HG02973 (cell line): ENCODE data around the gene ARFRP1.
"Not testable (repeated sequence)": the region's sequence is repeated elsewhere in the genome, so short reads cannot be mapped to it uniquely, and the experiment has no call there.

Source experiments
- ATAC-seq: cut with Tn5 transposase; IDR thresholded peaks from one replicate; pipeline ENCODE4 v1.9.1; 2021; ENCODE audit warnings: moderate library complexity; ENCODE audit not compliant: unreplicated experiment

Gene ARFRP1

DNA sequence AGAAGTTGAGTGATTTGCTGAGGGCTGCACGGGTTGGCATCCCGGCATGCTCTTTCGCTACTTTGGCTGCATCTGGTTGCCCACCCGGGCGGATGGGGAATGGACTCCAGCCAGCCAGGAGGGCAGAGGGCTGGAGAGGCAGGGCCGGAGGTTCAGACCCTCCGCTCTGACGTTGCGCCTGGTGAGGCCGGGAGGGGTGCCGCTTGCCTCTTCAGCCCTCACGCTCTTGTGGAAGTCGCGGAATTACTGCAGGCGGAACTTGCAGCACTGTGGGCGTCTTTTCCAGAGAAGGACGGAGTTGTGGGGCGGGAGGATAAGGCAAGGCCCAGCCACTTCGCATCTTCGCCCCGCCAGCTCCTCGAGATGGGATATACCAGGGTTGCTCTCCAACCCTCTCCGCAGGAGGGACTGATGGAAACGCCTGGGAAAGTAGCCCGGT lies 49.0 kb downstream of the ARFRP1 start:
- no peak for ATAC-seq

DNA sequence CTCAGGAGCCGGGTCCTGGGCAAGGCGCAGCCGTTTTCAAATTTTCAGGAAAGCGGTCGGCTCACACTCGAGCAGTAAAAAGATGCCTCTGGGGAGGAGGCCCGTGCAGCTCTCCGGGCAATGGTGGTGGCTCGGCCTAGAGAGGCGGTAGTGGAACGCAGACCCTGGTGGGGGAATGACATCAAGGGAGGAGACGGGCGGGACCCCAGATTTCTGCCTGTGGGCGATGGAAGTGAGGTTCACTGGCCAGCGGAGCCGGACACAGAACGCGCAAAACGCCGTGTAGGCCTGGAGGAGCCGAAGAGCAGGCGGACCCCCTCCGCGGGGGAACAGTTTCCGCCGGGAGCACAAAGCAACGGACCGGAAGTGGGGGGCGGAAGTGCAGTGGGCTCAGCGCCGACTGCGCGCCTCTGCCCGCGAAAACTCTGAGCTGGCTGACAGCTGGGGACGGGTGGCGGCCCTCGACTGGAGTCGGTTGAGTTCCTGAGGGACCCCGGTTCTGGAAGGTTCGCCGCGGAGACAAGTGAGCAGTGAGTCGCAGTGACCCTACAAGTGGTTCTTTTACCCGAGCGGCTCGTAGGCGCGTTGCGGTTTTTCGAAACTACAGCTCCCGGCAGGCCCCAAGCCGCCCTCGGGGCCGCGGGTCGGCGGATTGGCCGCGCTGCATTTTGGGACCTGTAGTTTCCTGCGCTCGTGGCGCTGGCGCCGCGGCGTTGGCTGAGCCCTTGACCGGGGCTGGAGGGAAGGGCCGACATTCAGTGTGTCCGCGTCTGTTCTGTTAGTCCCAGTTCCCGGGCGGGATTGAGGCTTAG lies 49.6 kb downstream of the ARFRP1 start, which contains the start of gene RTEL1:
Gene RTEL1, plus strand, starts transcription at position 376 of the 812 bp plus-strand sequence. CDS start 1,091 bp downstream, outside the sequence.
- peak; percentile 61 for ATAC-seq

DNA sequence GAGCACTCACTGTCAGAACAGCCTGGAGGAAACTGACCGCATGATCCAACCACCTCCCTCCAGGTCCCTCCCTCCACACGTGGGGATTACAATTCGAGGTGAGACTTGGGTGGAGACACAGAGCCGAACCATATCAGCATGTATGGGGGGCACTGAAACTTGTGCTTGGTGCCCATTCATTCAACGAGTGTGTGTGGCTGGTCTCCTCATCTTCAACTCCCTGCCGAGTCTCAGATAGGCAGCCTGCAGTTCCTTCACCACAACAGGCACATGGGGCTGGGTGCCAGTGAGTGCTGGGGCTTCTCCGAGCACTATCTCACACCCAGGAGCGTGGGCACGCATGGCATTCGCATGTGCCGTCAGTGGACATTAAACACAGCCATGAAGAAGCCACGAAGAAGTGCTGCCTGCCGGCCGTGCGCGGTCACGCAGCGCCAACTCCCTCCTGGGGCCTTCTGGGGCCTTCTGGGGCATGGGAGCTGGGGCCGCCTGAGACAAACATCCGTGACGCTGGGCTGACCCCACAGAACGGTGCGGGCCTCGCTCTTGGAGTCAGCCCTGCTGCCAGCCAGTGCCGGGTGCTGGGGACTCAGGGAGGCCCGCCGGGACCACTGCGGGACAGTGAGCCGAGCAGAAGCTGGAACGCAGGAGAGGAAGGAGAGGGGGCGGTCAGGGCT lies 50.4 kb downstream of the ARFRP1 start:
- no peak for ATAC-seq

DNA sequence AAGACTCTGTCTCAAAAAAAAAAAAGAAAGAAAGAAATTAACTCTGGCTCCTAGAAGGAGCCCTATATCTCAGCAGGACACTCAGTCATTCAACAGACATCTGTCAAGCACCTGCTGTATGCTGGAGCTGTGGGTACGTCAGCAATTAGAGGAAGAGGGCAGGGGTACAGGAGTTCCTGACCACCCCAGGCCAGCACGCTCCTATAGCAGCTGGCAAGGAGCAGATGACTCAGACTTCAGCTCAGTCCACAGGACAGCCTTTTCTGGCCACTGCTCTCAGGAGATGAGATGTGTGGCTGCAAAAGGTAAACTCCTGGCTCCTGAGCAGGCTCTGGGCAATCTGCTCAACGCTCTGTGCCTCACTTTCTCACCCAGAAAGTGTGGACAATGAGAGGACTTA lies 51.3 kb downstream of the ARFRP1 start:
- no peak for ATAC-seq

DNA sequence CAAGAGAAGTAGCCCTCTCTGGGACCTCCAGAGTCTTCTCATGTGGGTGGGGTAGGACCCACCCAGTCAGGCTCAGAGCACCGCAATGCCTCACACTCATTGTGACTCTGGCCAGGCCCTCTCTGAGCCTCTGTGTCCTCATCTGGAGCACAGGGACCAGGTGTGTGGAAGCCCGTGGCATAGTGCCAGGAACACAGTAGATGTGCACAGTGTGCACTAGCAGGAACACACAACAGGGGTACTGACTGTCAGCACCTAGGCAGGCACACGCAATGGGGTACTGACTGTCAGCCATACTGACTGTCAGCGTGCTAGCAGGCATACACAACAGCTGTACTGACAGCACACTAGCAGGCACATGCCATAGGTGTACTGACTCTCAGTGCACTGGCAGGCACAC lies 52.5 kb downstream of the ARFRP1 start:
- ATAC-seq, result no peak

DNA sequence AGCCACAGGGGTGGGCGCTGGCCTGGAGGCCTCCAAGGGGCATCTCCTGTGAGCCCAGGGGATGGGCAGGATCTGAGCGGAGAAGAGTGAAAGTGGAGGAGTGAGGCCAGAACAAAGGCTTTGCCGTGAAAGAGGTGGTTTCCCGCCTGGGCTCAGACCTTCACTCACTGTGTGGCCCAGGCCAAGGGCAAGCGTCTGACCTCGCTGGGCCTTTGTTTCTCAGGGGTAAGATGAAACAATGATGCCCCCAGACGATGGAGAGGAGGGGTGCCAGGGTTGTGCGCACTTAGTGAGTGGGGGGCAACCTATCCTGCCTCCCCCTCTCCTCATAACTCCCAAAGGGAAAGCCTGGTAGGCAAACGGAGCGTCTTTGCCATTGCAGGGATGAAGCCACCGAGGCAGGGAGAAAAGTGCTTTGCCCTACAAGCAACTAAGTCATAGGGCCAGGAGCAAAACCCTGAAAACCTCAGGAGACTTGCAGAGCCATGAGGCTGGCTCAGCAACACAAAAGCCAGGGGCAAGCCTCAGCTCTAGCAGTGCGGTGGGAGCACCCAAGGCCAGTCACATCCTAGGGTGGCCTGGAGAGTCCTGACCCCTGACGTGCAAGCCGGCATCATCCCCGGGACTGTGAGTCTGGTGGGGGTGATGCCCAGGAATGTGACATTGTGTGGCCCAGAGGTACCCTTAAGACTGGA lies 53.7 kb downstream of the ARFRP1 start:
- no peak for ATAC-seq

DNA sequence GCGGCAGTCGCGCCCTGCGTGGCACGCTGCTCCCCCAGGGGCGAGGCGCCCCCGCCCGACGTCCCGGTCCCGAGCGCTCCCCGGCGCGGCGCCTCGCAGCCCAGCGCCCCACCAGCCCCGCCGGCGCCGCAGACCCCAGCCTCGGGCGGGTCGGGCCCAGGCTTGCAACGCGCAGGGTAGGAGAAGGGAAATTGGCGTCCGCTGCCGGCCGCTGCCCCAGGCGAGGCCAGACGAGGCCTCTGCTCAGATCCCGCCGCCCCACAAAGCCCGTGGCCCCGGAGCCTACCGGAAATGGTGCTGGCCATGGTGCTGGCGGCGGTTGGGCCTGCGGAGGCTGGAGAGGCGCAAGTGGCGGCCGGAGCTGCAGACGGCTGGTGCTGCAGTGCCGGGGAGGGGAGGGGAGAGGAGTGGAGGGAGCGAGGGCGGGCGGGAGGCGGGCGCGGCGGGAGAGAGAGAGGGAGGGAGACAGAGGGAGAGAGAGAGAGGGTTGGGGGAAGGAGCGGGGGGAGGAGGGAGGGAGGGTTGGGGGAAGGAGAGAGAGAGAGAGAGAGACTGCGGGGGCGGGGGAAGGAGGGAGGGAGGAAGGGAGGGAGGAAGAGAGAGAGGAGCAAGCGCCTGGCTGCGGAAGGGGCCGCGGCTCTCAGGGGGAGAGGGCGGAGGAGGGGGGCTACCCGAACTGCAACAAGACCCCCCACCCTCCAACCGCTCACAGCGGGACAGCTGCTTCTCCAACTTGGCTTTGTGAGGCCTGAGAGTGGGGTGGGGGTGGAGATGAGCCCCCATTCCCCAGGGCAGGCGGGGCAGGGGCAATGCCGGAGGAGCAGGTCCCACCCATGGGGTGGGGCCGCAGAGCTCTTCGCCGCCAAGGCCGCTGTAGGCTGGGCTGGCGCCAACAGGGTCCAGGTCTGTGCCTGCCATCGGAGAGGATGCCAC lies 54.5 kb downstream of the ARFRP1 start, which contains the start of gene STMN3:
Gene STMN3, minus strand, starts transcription at position 384 of the 933 bp plus-strand sequence. Its CDS starts 79 bp downstream, at position 305.
- no peak for ATAC-seq

DNA sequence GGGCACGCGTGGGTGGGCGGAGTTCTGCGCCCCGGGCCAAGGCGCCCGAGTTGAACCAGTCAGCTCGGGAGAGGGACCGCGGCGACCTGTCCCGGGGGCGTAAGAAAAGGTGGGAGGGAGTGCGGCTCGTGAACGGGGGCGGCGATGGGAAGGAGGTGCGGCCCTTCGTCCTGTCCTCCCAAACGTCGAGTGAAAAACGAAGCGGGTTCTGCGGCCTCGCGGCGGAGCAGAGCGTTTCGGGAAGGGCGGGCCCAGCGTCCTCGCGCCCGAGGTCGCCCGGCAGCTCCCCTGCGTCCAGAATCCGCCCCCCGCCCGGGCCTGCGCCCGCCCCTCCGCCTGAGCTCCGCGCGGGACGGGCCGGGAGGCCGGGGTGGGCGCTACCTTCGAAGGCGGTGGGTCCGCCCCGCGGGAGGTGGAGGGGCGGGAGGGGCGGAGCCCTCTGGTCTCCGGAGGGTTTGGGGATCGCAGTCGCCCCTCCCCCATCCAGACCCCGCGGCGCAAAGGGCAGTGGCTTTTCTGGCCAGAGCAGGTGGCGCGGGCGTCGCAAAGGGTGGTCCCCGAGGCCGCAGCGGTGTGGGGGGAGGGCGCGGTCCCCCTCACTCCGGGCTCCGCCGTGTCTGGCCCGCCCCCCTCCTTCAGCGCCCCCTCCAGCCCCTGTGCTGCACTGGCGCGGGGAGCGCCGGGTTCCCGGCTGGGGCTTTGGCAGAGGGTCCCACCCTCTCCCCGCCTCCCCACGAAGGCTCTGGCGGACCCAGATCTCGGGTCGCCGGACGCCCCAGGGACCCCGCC lies 55.4 kb downstream of the ARFRP1 start:
- ATAC-seq, result no peak

DNA sequence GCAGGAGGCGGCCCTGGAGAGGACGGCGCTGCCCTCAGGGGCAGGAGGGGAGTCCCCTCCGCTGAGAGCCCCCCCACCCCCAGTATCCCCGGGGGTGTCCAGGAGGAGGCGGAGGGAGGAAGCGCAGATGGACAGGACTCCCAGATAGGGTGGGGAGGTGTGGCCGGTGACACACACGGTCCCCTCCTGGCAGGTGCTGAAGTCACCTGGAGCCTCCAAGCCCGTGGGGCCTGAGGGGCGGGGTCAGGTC lies 55.9 kb downstream of the ARFRP1 start:
- no peak for ATAC-seq

DNA sequence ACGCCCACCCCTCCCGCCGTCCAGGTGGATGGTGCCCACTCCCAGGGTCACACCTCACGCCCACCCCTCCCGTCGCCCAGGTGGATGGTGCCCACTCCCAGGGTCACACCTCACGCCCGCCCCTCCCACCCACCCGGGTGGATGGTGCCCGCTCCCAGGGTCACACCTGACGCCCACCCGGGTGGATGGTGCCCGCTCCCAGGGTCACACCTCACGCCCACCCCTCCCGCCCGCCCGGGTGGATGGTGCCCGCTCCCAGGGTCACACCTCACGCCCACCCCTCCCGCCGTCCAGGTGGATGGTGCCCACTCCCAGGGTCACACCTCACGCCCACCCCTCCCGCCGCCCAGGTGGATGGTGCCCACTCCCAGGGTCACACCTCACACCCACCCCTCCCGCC lies 57.3 kb downstream of the ARFRP1 start:
- not testable (repeated sequence) for ATAC-seq

DNA sequence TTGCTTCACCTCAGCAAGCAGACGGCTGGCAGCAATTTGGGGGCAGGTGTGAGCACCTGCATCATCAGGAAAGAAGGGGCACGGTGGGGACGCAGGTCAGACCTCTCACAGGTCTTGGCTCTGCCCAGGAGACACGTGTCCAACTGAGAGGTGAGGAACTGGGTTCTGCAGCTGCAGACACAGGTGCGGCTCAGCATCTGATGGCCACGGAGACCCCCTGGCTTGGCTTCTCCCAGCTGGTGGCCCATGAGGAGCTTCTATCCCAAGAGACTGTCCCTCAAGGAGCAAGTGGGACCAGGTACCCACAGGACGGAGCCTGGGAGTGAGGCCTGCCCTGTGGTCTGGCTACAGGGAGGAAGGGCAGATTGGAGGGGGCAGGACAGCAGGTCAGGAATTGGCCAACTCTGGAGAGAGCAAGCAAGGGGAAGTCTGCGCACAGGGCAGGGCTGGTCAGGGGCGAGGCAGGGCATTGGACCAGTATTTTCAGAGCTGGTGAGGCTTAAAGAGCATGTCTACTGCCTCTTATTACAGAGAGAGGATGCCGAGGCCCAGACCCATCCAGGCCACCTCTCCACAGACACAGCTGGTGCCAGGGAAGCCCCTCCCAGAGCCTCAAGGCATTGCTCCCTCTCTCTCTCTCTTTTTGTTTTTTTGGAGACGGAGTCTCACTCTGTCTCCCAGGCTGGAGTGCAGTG lies 58.7 kb downstream of the ARFRP1 start:
- no peak for ATAC-seq
